Measurements from ENCODE around the gene CCRL2.

DNA sequence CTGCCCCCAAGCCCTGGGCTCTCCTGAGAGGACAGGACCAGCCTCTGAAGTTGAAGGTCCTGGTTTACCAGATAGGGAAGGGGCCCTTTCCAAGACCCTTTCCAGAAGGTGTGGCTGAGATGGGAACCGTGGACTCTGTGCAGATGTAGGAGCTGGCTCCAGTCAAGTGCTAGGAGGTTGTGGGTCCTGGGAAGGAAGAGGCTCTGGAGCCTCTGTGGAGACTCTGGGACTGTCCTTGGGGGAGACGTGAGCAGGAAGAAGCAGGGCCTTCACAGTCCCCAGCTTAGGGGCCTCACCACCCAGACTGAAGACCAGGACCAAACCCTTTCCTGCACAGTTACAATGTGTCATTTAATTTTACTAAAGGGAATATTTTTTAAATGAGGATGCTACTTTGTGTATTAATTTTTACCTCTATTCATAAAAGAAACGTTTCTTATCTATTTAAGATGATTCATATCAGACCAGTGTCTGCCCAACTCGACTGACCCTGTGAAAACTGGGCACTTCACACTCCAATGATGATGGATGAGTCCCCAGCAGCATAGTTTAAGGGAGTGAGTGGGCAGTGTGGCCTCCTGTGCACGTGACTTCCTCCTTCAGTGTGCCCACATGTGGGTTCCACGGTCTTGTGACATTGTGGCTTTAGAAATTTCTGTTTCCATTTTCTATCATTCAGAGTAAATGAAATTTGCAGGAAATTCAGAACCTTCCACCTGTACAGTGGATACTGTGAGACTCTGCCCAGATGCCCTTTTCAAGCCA lies 11.1 kb upstream of the CCRL2 start:
- TF ChIP-seq, protein P1, sequence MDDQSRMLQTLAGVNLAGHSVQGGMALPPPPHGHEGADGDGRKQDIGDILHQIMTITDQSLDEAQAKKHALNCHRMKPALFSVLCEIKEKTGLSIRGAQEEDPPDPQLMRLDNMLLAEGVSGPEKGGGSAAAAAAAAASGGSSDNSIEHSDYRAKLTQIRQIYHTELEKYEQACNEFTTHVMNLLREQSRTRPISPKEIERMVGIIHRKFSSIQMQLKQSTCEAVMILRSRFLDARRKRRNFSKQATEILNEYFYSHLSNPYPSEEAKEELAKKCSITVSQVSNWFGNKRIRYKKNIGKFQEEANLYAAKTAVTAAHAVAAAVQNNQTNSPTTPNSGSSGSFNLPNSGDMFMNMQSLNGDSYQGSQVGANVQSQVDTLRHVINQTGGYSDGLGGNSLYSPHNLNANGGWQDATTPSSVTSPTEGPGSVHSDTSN (CRISPR knock-in tag; IDR thresholded peaks at IDR 0.05) = no peak
- TF ChIP-seq, protein P2, sequence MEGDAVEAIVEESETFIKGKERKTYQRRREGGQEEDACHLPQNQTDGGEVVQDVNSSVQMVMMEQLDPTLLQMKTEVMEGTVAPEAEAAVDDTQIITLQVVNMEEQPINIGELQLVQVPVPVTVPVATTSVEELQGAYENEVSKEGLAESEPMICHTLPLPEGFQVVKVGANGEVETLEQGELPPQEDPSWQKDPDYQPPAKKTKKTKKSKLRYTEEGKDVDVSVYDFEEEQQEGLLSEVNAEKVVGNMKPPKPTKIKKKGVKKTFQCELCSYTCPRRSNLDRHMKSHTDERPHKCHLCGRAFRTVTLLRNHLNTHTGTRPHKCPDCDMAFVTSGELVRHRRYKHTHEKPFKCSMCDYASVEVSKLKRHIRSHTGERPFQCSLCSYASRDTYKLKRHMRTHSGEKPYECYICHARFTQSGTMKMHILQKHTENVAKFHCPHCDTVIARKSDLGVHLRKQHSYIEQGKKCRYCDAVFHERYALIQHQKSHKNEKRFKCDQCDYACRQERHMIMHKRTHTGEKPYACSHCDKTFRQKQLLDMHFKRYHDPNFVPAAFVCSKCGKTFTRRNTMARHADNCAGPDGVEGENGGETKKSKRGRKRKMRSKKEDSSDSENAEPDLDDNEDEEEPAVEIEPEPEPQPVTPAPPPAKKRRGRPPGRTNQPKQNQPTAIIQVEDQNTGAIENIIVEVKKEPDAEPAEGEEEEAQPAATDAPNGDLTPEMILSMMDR (tag by site-specific recombination; IDR thresholded peaks at IDR 0.05) = no peak
- TF ChIP-seq ZBTB1 (tag by site-specific recombination; IDR thresholded peaks at IDR 0.05) = no peak
- TF ChIP-seq, protein P3, sequence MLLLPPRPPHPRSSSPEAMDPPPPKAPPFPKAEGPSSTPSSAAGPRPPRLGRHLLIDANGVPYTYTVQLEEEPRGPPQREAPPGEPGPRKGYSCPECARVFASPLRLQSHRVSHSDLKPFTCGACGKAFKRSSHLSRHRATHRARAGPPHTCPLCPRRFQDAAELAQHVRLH (tag by site-specific recombination; IDR thresholded peaks at IDR 0.05) = no peak
- TF ChIP-seq, protein P4, sequence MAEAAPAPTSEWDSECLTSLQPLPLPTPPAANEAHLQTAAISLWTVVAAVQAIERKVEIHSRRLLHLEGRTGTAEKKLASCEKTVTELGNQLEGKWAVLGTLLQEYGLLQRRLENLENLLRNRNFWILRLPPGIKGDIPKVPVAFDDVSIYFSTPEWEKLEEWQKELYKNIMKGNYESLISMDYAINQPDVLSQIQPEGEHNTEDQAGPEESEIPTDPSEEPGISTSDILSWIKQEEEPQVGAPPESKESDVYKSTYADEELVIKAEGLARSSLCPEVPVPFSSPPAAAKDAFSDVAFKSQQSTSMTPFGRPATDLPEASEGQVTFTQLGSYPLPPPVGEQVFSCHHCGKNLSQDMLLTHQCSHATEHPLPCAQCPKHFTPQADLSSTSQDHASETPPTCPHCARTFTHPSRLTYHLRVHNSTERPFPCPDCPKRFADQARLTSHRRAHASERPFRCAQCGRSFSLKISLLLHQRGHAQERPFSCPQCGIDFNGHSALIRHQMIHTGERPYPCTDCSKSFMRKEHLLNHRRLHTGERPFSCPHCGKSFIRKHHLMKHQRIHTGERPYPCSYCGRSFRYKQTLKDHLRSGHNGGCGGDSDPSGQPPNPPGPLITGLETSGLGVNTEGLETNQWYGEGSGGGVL (tag by site-specific recombination; IDR thresholded peaks at IDR 0.05) = no peak
- TF ChIP-seq, protein P5, sequence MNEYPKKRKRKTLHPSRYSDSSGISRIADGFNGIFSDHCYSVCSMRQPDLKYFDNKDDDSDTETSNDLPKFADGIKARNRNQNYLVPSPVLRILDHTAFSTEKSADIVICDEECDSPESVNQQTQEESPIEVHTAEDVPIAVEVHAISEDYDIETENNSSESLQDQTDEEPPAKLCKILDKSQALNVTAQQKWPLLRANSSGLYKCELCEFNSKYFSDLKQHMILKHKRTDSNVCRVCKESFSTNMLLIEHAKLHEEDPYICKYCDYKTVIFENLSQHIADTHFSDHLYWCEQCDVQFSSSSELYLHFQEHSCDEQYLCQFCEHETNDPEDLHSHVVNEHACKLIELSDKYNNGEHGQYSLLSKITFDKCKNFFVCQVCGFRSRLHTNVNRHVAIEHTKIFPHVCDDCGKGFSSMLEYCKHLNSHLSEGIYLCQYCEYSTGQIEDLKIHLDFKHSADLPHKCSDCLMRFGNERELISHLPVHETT (tag by site-specific recombination; IDR thresholded peaks at IDR 0.05) = no peak
- TF ChIP-seq ZNF274 (IDR thresholded peaks at IDR 0.05; ENCODE audit: low read length) = no peak
- no peak for TF ChIP-seq ZNF274 (tag by site-specific recombination; IDR thresholded peaks at IDR 0.05; ENCODE audit: borderline replicate concordance)
- no peak for TF ChIP-seq ZBTB21 (tag by site-specific recombination; IDR thresholded peaks at IDR 0.05)
- no peak for TF ChIP-seq ZNF585B (tag by site-specific recombination; IDR thresholded peaks at IDR 0.05)
- no peak for TF ChIP-seq ZNF530 (tag by site-specific recombination; IDR thresholded peaks at IDR 0.05; ENCODE audit: low read depth)
